Measurements from ENCODE around the gene SLC43A3. TPM values are rescaled to one million over a fixed set of nuclear protein-coding genes. Genes with fewer than 3 reads are reported as not detected.

The SLC43A3 gene
- total RNA-seq, 1 experiment from 2014 or later = 21.4 TPM

DNA sequence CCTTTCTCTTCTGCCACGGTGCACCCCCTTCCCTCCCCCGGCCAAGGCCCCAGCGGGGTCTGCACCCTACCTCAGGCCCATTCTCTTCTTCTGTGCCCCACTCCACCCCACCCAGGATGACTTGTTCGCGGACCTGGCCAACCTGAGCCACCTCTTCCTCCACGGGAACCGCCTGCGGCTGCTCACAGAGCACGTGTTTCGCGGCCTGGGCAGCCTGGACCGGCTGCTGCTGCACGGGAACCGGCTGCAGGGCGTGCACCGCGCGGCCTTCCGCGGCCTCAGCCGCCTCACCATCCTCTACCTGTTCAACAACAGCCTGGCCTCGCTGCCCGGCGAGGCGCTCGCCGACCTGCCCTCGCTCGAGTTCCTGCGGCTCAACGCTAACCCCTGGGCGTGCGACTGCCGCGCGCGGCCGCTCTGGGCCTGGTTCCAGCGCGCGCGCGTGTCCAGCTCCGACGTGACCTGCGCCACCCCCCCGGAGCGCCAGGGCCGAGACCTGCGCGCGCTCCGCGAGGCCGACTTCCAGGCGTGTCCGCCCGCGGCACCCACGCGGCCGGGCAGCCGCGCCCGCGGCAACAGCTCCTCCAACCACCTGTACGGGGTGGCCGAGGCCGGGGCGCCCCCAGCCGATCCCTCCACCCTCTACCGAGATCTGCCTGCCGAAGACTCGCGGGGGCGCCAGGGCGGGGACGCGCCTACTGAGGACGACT lies 49.3 kb upstream of the SLC43A3 start:
- Histone ChIP-seq H4K8ac (replicated peaks; ENCODE audit: insufficient read length, low read depth, low read length) (no peak overlapping the region), H3K4me2 (ENCODE audit: insufficient read depth, insufficient read length, low read length) (peak overlapping the region; percentile 4), H3K79me2 (ENCODE audit: insufficient read depth, low read length) (no peaks in the 10 kb centered on the region), H3K27me3 (ENCODE audit: insufficient read depth, low read length) (peaks cover 6% of the 10 kb centered on the region; the same call in 1 of the 2 replicates), H2BK12ac (ENCODE audit: insufficient read length, low read depth, low read length) (no peak overlapping the region), H3K9me3 (ENCODE audit: control insufficient read depth, low read depth, low read length) (no peaks in the 10 kb centered on the region), H3K4me1 (ENCODE audit: insufficient read depth, low read length) (peaks cover 2% of the 10 kb centered on the region; the same call in 1 of the 2 replicates), H3K14ac (ENCODE audit: insufficient read depth, low read length) (no peak overlapping the region; the same call in 1 of the 2 replicates), H4K20me1 (ENCODE audit: control insufficient read depth, insufficient read depth, insufficient read length) (no peaks in the 10 kb centered on the region), H3K79me1 (ENCODE audit: insufficient read depth, low read depth, low read length, poor library complexity, severe bottlenecking) (no peaks in the 10 kb centered on the region), H3T11ph (ENCODE audit: low read length) (no peak overlapping the region), H3K27ac (ENCODE audit: insufficient read length, low read depth, low read length) (no peak overlapping the region), H3K56ac (ENCODE audit: insufficient read length, low read depth, low read length) (no peak overlapping the region), H2BK120ac (ENCODE audit: low read depth, low read length, poor library complexity, severe bottlenecking) (no peak overlapping the region), H4K5ac (ENCODE audit: insufficient read length, low read depth, low read length) (no peak overlapping the region), H2AFZ (ENCODE audit: low read length) (no peak overlapping the region), H2BK20ac (ENCODE audit: low read depth, low read length, poor library complexity, severe bottlenecking) (no peak overlapping the region), H2AK5ac (ENCODE audit: insufficient read length, low read length) (no peak overlapping the region), H3K9ac (ENCODE audit: extremely low read depth, insufficient read length, low read length) (no peak overlapping the region), H2BK5ac (ENCODE audit: insufficient read length, low read length) (no peak overlapping the region), H3K18ac (ENCODE audit: insufficient read length, low read depth, low read length) (no peak overlapping the region), H4K91ac (ENCODE audit: insufficient read length, low read depth, low read length) (no peak overlapping the region), H3K4ac (ENCODE audit: low read depth, low read length) (no peak overlapping the region), H2BK15ac (ENCODE audit: low read depth, low read length) (no peak overlapping the region; the same call in 1 of the 2 replicates), H3K23me2 (ENCODE audit: insufficient read length, low read depth, low read length, poor library complexity, severe bottlenecking) (peaks cover 6% of the 10 kb centered on the region), H3K23ac (ENCODE audit: insufficient read length, low read depth, low read length) (no peak overlapping the region)
- WGBS (ENCODE audit: extremely low coverage, insufficient read length, low lambda C conversion rate) = no CpG with 5 or more reads among the region's 80 CpGs
- H3K27ac Mint-ChIP-seq = no peak overlapping the region
- peaks cover 5 to 7% (median 7%) of the 10 kb centered on the region in 3 experiments; a peak in 4 of 7 replicates for H3K36me3 Mint-ChIP-seq (ENCODE audit: insufficient read depth in 1 of 3, low read depth in 3 of 3)
- peak; percentile 43 for DNase-seq
- H3K27me3 Mint-ChIP-seq (ENCODE audit: low read depth) = peaks cover 74% of the 10 kb centered on the region
- no peaks in the 10 kb centered on the region; a peak in 2 of 5 replicates for H3K9me3 Mint-ChIP-seq
- TF ChIP-seq, protein P1, sequence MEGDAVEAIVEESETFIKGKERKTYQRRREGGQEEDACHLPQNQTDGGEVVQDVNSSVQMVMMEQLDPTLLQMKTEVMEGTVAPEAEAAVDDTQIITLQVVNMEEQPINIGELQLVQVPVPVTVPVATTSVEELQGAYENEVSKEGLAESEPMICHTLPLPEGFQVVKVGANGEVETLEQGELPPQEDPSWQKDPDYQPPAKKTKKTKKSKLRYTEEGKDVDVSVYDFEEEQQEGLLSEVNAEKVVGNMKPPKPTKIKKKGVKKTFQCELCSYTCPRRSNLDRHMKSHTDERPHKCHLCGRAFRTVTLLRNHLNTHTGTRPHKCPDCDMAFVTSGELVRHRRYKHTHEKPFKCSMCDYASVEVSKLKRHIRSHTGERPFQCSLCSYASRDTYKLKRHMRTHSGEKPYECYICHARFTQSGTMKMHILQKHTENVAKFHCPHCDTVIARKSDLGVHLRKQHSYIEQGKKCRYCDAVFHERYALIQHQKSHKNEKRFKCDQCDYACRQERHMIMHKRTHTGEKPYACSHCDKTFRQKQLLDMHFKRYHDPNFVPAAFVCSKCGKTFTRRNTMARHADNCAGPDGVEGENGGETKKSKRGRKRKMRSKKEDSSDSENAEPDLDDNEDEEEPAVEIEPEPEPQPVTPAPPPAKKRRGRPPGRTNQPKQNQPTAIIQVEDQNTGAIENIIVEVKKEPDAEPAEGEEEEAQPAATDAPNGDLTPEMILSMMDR (conservative IDR thresholded peaks at IDR 0.05) = no peak
- peaks cover 29 to 61% of the 10 kb centered on the region in 2 experiments for H3K4me1 Mint-ChIP-seq
- peak overlapping the region; percentile 66 to 67; a peak in 4 of 5 replicates for H3K4me3 Mint-ChIP-seq

Data from H9 (cell line).